Measurements from ENCODE around the gene PRDM16.

DNA sequence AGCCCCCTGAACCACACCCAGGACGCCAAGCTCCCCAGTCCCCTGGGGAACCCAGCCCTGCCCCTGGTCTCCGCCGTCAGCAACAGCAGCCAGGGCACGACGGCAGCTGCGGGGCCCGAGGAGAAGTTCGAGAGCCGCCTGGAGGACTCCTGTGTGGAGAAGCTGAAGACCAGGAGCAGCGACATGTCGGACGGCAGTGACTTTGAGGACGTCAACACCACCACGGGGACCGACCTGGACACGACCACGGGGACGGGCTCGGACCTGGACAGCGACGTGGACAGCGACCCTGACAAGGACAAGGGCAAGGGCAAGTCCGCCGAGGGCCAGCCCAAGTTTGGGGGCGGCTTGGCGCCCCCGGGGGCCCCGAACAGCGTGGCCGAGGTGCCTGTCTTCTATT is 342.8 kb downstream of the PRDM16 start:
- TF ChIP-seq EZH2 (IDR thresholded peaks at IDR 0.05) (no peak), POLR2A (IDR thresholded peaks at IDR 0.05; ENCODE audit: borderline replicate concordance, extremely low read depth, insufficient read depth, insufficient read length) (no peak), JUND (IDR thresholded peaks at IDR 0.05) (no peak), FOSL1 (IDR thresholded peaks at IDR 0.05; ENCODE audit: low read depth) (no peak), ZNF274 (IDR thresholded peaks at IDR 0.05; ENCODE audit: low read depth, low read length) (no peak), SRF (IDR thresholded peaks at IDR 0.05; ENCODE audit: low read depth) (no peak), CEBPB (IDR thresholded peaks at IDR 0.05; ENCODE audit: low read depth) (no peak)
- TF ChIP-seq, protein P1, sequence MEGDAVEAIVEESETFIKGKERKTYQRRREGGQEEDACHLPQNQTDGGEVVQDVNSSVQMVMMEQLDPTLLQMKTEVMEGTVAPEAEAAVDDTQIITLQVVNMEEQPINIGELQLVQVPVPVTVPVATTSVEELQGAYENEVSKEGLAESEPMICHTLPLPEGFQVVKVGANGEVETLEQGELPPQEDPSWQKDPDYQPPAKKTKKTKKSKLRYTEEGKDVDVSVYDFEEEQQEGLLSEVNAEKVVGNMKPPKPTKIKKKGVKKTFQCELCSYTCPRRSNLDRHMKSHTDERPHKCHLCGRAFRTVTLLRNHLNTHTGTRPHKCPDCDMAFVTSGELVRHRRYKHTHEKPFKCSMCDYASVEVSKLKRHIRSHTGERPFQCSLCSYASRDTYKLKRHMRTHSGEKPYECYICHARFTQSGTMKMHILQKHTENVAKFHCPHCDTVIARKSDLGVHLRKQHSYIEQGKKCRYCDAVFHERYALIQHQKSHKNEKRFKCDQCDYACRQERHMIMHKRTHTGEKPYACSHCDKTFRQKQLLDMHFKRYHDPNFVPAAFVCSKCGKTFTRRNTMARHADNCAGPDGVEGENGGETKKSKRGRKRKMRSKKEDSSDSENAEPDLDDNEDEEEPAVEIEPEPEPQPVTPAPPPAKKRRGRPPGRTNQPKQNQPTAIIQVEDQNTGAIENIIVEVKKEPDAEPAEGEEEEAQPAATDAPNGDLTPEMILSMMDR (IDR thresholded peaks at IDR 0.05 in 2 of 3, conservative IDR thresholded peaks at IDR 0.05 in 1 of 3; ENCODE audit: borderline replicate concordance in 1 of 3, insufficient read depth in 1 of 3, low read depth in 2 of 3, low read length in 2 of 3) = no peak
- TF ChIP-seq, protein P2, sequence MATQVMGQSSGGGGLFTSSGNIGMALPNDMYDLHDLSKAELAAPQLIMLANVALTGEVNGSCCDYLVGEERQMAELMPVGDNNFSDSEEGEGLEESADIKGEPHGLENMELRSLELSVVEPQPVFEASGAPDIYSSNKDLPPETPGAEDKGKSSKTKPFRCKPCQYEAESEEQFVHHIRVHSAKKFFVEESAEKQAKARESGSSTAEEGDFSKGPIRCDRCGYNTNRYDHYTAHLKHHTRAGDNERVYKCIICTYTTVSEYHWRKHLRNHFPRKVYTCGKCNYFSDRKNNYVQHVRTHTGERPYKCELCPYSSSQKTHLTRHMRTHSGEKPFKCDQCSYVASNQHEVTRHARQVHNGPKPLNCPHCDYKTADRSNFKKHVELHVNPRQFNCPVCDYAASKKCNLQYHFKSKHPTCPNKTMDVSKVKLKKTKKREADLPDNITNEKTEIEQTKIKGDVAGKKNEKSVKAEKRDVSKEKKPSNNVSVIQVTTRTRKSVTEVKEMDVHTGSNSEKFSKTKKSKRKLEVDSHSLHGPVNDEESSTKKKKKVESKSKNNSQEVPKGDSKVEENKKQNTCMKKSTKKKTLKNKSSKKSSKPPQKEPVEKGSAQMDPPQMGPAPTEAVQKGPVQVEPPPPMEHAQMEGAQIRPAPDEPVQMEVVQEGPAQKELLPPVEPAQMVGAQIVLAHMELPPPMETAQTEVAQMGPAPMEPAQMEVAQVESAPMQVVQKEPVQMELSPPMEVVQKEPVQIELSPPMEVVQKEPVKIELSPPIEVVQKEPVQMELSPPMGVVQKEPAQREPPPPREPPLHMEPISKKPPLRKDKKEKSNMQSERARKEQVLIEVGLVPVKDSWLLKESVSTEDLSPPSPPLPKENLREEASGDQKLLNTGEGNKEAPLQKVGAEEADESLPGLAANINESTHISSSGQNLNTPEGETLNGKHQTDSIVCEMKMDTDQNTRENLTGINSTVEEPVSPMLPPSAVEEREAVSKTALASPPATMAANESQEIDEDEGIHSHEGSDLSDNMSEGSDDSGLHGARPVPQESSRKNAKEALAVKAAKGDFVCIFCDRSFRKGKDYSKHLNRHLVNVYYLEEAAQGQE (IDR thresholded peaks at IDR 0.05; ENCODE audit: low read depth) = no peak
